ENCODE data around the gene TESMIN. TPM values are rescaled to one million over a fixed set of nuclear protein-coding genes. Genes with fewer than 3 reads are reported as not detected.
A peak's percentile ranks its signal among the peaks of the same experiment; 100 is the strongest.

TESMIN gene
- total RNA-seq, 1 experiment from 2014 or later, result 78.8 TPM

DNA sequence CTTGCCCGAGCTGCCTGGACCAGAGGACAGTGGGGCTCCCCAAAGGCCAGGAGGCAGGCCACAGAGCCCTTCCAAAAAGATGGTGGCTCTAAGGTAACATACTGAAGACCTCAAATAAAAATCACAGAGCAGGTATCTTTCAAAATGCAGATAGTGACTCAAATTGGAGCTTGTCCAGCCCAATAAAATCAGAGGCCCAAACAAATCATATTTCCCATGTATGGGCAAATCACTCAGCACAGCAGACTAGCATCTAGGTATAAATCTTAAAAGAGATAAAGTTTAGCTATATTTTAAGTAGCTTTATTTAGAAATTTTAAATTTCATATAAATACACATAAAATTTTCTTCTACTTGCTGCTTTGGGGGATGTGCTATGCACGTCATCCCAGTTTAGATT lies 3.3 kb downstream of the TESMIN start:
- Mint-ChIP-seq H3K36me3 (peaks cover 51% of the 10 kb centered on the region), H3K4me3 (peak overlapping the region; percentile 54), H3K4me1 (peaks cover 52% of the 10 kb centered on the region), H3K27me3 (ENCODE audit: low read depth) (no peaks in the 10 kb centered on the region), H3K27ac (peak overlapping the region; percentile 83; the same call in 1 of the 2 replicates), H3K9me3 (no peaks in the 10 kb centered on the region)
- no peak for ATAC-seq
- ChIA-PET CTCF (interaction anchor here (1.4 to 3.5 kb wide), 2 partner anchors 50 to 70 kb away, joined by 3 to 22 read pairs; no protein-coding TSS in a partner anchor), POLR2A (interaction anchor here (0.5 kb wide), 1 partner anchor 58 kb away, joined by 3 read pairs; no protein-coding TSS in a partner anchor)
- no peak for DNase-seq (ENCODE audit: low spot score)
- no peak for TF ChIP-seq ZNF317 (CRISPR knock-in tag; IDR thresholded peaks at IDR 0.05; ENCODE audit: borderline replicate concordance, low read depth)
- TF ChIP-seq, protein P1, sequence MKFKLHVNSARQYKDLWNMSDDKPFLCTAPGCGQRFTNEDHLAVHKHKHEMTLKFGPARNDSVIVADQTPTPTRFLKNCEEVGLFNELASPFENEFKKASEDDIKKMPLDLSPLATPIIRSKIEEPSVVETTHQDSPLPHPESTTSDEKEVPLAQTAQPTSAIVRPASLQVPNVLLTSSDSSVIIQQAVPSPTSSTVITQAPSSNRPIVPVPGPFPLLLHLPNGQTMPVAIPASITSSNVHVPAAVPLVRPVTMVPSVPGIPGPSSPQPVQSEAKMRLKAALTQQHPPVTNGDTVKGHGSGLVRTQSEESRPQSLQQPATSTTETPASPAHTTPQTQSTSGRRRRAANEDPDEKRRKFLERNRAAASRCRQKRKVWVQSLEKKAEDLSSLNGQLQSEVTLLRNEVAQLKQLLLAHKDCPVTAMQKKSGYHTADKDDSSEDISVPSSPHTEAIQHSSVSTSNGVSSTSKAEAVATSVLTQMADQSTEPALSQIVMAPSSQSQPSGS (CRISPR knock-in tag; IDR thresholded peaks at IDR 0.05; ENCODE audit: borderline replicate concordance, low read depth), result no peak
- no peak for TF ChIP-seq GABPB1 (CRISPR knock-in tag; IDR thresholded peaks at IDR 0.05)
- TF ChIP-seq, protein P2, sequence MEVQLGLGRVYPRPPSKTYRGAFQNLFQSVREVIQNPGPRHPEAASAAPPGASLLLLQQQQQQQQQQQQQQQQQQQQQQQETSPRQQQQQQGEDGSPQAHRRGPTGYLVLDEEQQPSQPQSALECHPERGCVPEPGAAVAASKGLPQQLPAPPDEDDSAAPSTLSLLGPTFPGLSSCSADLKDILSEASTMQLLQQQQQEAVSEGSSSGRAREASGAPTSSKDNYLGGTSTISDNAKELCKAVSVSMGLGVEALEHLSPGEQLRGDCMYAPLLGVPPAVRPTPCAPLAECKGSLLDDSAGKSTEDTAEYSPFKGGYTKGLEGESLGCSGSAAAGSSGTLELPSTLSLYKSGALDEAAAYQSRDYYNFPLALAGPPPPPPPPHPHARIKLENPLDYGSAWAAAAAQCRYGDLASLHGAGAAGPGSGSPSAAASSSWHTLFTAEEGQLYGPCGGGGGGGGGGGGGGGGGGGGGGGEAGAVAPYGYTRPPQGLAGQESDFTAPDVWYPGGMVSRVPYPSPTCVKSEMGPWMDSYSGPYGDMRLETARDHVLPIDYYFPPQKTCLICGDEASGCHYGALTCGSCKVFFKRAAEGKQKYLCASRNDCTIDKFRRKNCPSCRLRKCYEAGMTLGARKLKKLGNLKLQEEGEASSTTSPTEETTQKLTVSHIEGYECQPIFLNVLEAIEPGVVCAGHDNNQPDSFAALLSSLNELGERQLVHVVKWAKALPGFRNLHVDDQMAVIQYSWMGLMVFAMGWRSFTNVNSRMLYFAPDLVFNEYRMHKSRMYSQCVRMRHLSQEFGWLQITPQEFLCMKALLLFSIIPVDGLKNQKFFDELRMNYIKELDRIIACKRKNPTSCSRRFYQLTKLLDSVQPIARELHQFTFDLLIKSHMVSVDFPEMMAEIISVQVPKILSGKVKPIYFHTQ (CRISPR knock-in tag; IDR thresholded peaks at IDR 0.05), result no peak
- TF ChIP-seq, protein P3, sequence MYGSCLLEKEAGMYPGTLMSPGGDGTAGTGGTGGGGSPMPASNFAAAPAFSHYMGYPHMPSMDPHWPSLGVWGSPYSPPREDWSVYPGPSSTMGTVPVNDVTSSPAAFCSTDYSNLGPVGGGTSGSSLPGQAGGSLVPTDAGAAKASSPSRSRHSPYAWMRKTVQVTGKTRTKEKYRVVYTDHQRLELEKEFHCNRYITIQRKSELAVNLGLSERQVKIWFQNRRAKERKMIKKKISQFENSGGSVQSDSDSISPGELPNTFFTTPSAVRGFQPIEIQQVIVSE (CRISPR knock-in tag; IDR thresholded peaks at IDR 0.05; ENCODE audit: borderline replicate concordance), result no peak
- TF ChIP-seq, protein P4, sequence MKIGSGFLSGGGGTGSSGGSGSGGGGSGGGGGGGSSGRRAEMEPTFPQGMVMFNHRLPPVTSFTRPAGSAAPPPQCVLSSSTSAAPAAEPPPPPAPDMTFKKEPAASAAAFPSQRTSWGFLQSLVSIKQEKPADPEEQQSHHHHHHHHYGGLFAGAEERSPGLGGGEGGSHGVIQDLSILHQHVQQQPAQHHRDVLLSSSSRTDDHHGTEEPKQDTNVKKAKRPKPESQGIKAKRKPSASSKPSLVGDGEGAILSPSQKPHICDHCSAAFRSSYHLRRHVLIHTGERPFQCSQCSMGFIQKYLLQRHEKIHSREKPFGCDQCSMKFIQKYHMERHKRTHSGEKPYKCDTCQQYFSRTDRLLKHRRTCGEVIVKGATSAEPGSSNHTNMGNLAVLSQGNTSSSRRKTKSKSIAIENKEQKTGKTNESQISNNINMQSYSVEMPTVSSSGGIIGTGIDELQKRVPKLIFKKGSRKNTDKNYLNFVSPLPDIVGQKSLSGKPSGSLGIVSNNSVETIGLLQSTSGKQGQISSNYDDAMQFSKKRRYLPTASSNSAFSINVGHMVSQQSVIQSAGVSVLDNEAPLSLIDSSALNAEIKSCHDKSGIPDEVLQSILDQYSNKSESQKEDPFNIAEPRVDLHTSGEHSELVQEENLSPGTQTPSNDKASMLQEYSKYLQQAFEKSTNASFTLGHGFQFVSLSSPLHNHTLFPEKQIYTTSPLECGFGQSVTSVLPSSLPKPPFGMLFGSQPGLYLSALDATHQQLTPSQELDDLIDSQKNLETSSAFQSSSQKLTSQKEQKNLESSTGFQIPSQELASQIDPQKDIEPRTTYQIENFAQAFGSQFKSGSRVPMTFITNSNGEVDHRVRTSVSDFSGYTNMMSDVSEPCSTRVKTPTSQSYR (CRISPR knock-in tag; IDR thresholded peaks at IDR 0.05), result no peak
- TF ChIP-seq, protein P5, sequence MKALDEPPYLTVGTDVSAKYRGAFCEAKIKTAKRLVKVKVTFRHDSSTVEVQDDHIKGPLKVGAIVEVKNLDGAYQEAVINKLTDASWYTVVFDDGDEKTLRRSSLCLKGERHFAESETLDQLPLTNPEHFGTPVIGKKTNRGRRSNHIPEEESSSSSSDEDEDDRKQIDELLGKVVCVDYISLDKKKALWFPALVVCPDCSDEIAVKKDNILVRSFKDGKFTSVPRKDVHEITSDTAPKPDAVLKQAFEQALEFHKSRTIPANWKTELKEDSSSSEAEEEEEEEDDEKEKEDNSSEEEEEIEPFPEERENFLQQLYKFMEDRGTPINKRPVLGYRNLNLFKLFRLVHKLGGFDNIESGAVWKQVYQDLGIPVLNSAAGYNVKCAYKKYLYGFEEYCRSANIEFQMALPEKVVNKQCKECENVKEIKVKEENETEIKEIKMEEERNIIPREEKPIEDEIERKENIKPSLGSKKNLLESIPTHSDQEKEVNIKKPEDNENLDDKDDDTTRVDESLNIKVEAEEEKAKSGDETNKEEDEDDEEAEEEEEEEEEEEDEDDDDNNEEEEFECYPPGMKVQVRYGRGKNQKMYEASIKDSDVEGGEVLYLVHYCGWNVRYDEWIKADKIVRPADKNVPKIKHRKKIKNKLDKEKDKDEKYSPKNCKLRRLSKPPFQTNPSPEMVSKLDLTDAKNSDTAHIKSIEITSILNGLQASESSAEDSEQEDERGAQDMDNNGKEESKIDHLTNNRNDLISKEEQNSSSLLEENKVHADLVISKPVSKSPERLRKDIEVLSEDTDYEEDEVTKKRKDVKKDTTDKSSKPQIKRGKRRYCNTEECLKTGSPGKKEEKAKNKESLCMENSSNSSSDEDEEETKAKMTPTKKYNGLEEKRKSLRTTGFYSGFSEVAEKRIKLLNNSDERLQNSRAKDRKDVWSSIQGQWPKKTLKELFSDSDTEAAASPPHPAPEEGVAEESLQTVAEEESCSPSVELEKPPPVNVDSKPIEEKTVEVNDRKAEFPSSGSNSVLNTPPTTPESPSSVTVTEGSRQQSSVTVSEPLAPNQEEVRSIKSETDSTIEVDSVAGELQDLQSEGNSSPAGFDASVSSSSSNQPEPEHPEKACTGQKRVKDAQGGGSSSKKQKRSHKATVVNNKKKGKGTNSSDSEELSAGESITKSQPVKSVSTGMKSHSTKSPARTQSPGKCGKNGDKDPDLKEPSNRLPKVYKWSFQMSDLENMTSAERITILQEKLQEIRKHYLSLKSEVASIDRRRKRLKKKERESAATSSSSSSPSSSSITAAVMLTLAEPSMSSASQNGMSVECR (CRISPR knock-in tag; IDR thresholded peaks at IDR 0.05; ENCODE audit: borderline replicate concordance), result no peak
- TF ChIP-seq, protein P6, sequence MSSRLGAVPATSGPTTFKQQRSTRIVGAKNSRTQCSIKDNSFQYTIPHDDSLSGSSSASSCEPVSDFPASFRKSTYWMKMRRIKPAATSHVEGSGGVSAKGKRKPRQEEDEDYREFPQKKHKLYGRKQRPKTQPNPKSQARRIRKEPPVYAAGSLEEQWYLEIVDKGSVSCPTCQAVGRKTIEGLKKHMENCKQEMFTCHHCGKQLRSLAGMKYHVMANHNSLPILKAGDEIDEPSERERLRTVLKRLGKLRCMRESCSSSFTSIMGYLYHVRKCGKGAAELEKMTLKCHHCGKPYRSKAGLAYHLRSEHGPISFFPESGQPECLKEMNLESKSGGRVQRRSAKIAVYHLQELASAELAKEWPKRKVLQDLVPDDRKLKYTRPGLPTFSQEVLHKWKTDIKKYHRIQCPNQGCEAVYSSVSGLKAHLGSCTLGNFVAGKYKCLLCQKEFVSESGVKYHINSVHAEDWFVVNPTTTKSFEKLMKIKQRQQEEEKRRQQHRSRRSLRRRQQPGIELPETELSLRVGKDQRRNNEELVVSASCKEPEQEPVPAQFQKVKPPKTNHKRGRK (CRISPR knock-in tag; IDR thresholded peaks at IDR 0.05; ENCODE audit: borderline replicate concordance), result no peak
- TF ChIP-seq SP1 (CRISPR knock-in tag; conservative IDR thresholded peaks at IDR 0.05), result no peak

DNA sequence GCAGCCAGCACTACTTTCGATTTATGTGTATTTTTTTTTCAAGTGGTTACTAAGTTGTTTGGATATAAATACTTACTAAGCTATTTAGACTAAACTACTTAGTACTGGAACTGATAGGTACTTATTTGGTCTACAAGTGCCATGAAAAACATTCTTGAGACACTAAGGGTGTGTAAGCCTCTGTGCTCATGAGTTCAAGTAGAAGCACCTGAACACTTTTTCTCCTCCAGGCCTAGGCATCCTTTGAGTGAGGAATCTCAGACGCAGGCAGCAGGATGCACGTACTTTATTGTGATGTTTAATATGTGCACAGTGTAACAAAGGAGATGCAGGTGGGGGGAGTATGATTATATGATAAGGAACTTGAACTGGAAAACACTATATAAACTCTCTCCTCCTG lies 7.8 kb downstream of the TESMIN start:
- POLR2A ChIA-PET, result no interaction called here
- CTCF ChIA-PET, result no interaction called here
- Mint-ChIP-seq H3K9me3 (no peaks in the 10 kb centered on the region), H3K27ac (peak overlapping the region; percentile 8; the same call in 1 of the 2 replicates), H3K4me1 (peaks cover 53% of the 10 kb centered on the region), H3K4me3 (no peak overlapping the region), H3K27me3 (ENCODE audit: low read depth) (no peaks in the 10 kb centered on the region), H3K36me3 (peaks cover 78% of the 10 kb centered on the region)
- ATAC-seq, result no peak
- DNase-seq (ENCODE audit: low spot score), result no peak
- no peak for TF ChIP-seq ZBTB21 (CRISPR knock-in tag; IDR thresholded peaks at IDR 0.05; ENCODE audit: borderline replicate concordance)
- no peak for TF ChIP-seq ZNF396 (CRISPR knock-in tag; IDR thresholded peaks at IDR 0.05; ENCODE audit: borderline replicate concordance)
- TF ChIP-seq SMAD3 (CRISPR knock-in tag; IDR thresholded peaks at IDR 0.05; ENCODE audit: borderline replicate concordance), result no peak
- TF ChIP-seq ZNF138 (CRISPR knock-in tag; conservative IDR thresholded peaks at IDR 0.05), result no peak
- TF ChIP-seq, protein P1 (CRISPR knock-in tag; IDR thresholded peaks at IDR 0.05; ENCODE audit: borderline replicate concordance, low read depth), result no peak
- TF ChIP-seq, protein P7, sequence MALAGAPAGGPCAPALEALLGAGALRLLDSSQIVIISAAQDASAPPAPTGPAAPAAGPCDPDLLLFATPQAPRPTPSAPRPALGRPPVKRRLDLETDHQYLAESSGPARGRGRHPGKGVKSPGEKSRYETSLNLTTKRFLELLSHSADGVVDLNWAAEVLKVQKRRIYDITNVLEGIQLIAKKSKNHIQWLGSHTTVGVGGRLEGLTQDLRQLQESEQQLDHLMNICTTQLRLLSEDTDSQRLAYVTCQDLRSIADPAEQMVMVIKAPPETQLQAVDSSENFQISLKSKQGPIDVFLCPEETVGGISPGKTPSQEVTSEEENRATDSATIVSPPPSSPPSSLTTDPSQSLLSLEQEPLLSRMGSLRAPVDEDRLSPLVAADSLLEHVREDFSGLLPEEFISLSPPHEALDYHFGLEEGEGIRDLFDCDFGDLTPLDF (CRISPR knock-in tag; IDR thresholded peaks at IDR 0.05), result no peak
- TF ChIP-seq SP1 (CRISPR knock-in tag; conservative IDR thresholded peaks at IDR 0.05), result no peak
- no peak for TF ChIP-seq ZNF317 (CRISPR knock-in tag; IDR thresholded peaks at IDR 0.05; ENCODE audit: borderline replicate concordance, low read depth)
